Testis (tissue), 3 donors: ENCODE measurements around the gene SPATC1L. TPM values are rescaled to one million over a fixed set of nuclear protein-coding genes. Genes with fewer than 3 reads are reported as not detected.

Experiments
- DNase-seq: peaks from one replicate; pipeline ENCODE4 v3.0.0-alpha.2; 2019
- H3K27ac ChIP-seq, 2 donors: fragments of 200-600 bp; sonication (generic); one replicate each; pipeline ENCODE4 v1.5.1; 2019
- H3K27me3 ChIP-seq: fragments of 200-600 bp; sonication (generic); one replicate; pipeline ENCODE4 v1.5.1; 2019
- H3K36me3 ChIP-seq: fragments of 200-600 bp; sonication (generic); one replicate; pipeline ENCODE4 v1.5.1; 2017; ENCODE audit warnings: low read depth; ENCODE audit errors: missing control alignments
- H3K4me1 ChIP-seq: fragments of 200-600 bp; sonication (generic); one replicate; pipeline ENCODE4 v1.5.1; 2019
- H3K4me3 ChIP-seq, 2 donors: fragments of 200-600 bp; sonication (generic); one replicate each; pipeline ENCODE4 v1.5.1; 2017 to 2019
- H3K9me3 ChIP-seq: fragments of 200-600 bp; sonication (generic); one replicate; pipeline ENCODE4 v1.5.1; 2017
- CTCF ChIP-seq, 3 experiments: fragments of 450-650 bp in 2 of 3; fragments of 200-600 bp in 1 of 3; sonication (generic) in 1 of 3; IDR thresholded peaks; one replicate each; pipeline ENCODE4 v1.5.1; 2016 to 2019; ENCODE audit warnings: antibody characterized with exemption in 3 of 3, mild to moderate bottlenecking in 2 of 3, moderate library complexity in 1 of 3
- POLR2A ChIP-seq: fragments of 450-650 bp; IDR thresholded peaks from one replicate; pipeline ENCODE4 v1.6.1; 2017; ENCODE audit warnings: antibody characterized with exemption, mild to moderate bottlenecking, moderate library complexity
- WGBS, 2 donors: methylation state at CpG; one replicate each; pipeline ENCODE4 v1.1.5; 2018; 5-methylcytosine and 5-hydroxymethylcytosine counted together
- intact Hi-C: fragments of 100-400 bp; cut with DNase I; formaldehyde crosslinking; loops from one replicate; pipeline ENCODE4 v1.15.1; 2023; ENCODE audit warnings: low total_unique reads
- polyA plus RNA-seq: library from polyadenylated mRNA; stranded (reverse); fragments of 350-450 nt; fragmentation: Illumina TruSeq; extraction: RNeasy Lipid Tissue Mini Kit (QIAGEN cat#74804); gene quantifications from one replicate; pipeline ENCODE4 v1.2.3, GENCODE V29; 2014; ENCODE audit warnings: low read depth, low replicate concordance; ENCODE audit not compliant: insufficient read depth
- total RNA-seq, 2 donors: library from RNA; depleted of rRNA; stranded (reverse); fragments of >200 nt; gene quantifications; one replicate each; pipeline ENCODE4 v1.2.3, GENCODE V29; 2016

Gene SPATC1L
- total and polyA plus RNA-seq, 3 donors from 2014 or later: 55.4 to 96.1 (median 75.6) TPM

GRCh38 chr21:46157987-46158451, 26.2 kb downstream of the SPATC1L start:
- no peak overlapping the region for H3K27ac ChIP-seq
- H3K36me3 ChIP-seq: no peaks in the 10 kb centered on the region
- TF ChIP-seq POLR2A (no peak), CTCF (IDR thresholded peaks at IDR 0.05) (no peak)
- intact Hi-C loops: no loop called here
- H3K27me3 ChIP-seq: no peaks in the 10 kb centered on the region
- H3K4me1 ChIP-seq: peaks cover 19% of the 10 kb centered on the region
- peak; percentile 10 for DNase-seq
- WGBS, 2 donors: 78 to 90% methylated on average over 5 to 15 of the region's 15 CpGs
- H3K9me3 ChIP-seq: no peaks in the 10 kb centered on the region
- H3K4me3 ChIP-seq: no peak overlapping the region

- 93% methylated on average over 11 to 12 of the region's 12 CpGs for WGBS, 2 donors
- TF ChIP-seq POLR2A (no peak), CTCF (IDR thresholded peaks at IDR 0.05) (no peak)
- Histone ChIP-seq H3K4me3 (no peak overlapping the region), H3K9me3 (no peaks in the 10 kb centered on the region), H3K27ac (no peak overlapping the region), H3K27me3 (no peaks in the 10 kb centered on the region), H3K36me3 (no peaks in the 10 kb centered on the region), H3K4me1 (peaks cover 22% of the 10 kb centered on the region)
- peak; percentile 11 for DNase-seq
- intact Hi-C loops: no loop called here
Observed at GRCh38 chr21:46157396-46157986, 26.8 kb downstream of the SPATC1L start.

- intact Hi-C loops: no loop called here
- peaks cover 22% of the 10 kb centered on the region for H3K4me1 ChIP-seq
- H3K27ac ChIP-seq: no peak overlapping the region
- no peaks in the 10 kb centered on the region for H3K9me3 ChIP-seq
- TF ChIP-seq POLR2A: no peak
- TF ChIP-seq CTCF (IDR thresholded peaks at IDR 0.05): no peak
- H3K27me3 ChIP-seq: no peaks in the 10 kb centered on the region
- 81 to 85% methylated on average over 10 of the region's 10 CpGs for WGBS, 2 donors
- H3K36me3 ChIP-seq: no peaks in the 10 kb centered on the region
- DNase-seq: peak; percentile 10
- H3K4me3 ChIP-seq: no peak overlapping the region
Observed at GRCh38 chr21:46156678-46157077, 27.6 kb downstream of the SPATC1L start.

GRCh38 chr21:46156378-46156645, 27.9 kb downstream of the SPATC1L start:
- Histone ChIP-seq H3K27ac (peak overlapping the region in 1 of 2 donors; percentile 88), H3K27me3 (no peaks in the 10 kb centered on the region), H3K4me3 (no peak overlapping the region), H3K4me1 (peaks cover 22% of the 10 kb centered on the region), H3K36me3 (no peaks in the 10 kb centered on the region), H3K9me3 (no peaks in the 10 kb centered on the region)
- peak; percentile 14 for DNase-seq
- intact Hi-C loops: no loop called here
- whole genome bisulfite sequencing, 2 donors: 71% methylated on average over 7 of the region's 7 CpGs
- TF ChIP-seq POLR2A (no peak), CTCF (IDR thresholded peaks at IDR 0.05) (no peak)
